Measurements from ENCODE around the gene GSX2. TPM values are rescaled to one million over a fixed set of nuclear protein-coding genes. Genes with fewer than 3 reads are reported as not detected.
A peak's percentile ranks its signal among the peaks of the same experiment; 100 is the strongest.

The GSX2 gene
- total RNA-seq, 1 donor from 2014 or later, result not detected

DNA sequence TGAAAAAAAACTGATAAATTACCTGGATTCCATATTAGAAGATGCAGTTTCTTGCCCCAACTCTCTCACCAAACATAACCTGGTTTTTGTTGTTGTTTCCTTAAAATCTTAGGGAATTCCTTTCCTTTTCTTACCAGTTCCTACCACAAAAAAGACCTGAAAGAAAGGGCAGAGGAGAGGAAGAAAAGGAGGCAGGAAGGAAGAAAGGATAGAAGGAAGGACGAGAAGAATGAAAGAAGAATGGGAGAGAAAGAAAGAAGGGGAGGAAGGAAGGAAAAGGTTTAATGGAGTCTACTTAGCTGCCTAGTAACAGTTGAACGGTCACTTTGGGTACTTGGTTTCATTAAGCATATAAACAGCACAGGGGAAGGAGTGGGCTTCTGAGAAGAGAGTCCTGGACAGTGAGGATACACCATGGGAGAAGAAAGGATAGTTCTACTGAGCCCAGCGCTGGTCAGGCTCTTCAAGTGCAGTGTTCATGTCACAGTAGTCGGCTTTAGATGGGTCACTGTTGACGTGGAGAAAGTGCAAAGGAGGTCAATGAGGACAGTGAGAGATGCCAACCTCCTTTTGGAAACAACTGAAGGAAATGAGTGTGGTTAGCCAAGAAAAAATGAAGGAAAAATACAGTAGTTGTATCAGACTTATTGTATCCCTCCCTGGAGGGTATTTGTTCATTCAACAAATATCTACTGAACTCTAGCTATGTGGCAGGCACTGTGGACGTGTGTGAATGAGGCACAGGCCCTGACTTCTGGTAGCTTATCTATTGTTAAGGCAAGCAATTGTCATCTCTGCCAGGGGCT, 34.5 kb upstream of the GSX2 start:
- DNase-seq, result no peak
- Mint-ChIP-seq H3K27ac (ENCODE audit: unreplicated experiment) (peak overlapping the region; percentile 78), H3K27me3 (ENCODE audit: unreplicated experiment) (peaks cover 6% of the 10 kb centered on the region), H3K4me1 (ENCODE audit: low read depth, unreplicated experiment) (peaks cover 5% of the 10 kb centered on the region), H3K9me3 (ENCODE audit: unreplicated experiment) (peaks cover 9% of the 10 kb centered on the region), H3K36me3 (ENCODE audit: unreplicated experiment) (no peaks in the 10 kb centered on the region), H3K4me3 (ENCODE audit: unreplicated experiment) (peak overlapping the region; percentile 87)
- TF ChIP-seq CTCF (IDR thresholded peaks at IDR 0.05; ENCODE audit: partially characterized antibody, unreplicated experiment), result no peak

GRCh38 chr4:54066088-54066415, 33.9 kb upstream of the GSX2 start:
- Mint-ChIP-seq H3K27ac (ENCODE audit: unreplicated experiment) (no peak overlapping the region), H3K36me3 (ENCODE audit: unreplicated experiment) (no peaks in the 10 kb centered on the region), H3K4me3 (ENCODE audit: unreplicated experiment) (no peak overlapping the region), H3K27me3 (ENCODE audit: unreplicated experiment) (peaks cover 6% of the 10 kb centered on the region), H3K9me3 (ENCODE audit: unreplicated experiment) (peaks cover 9% of the 10 kb centered on the region), H3K4me1 (ENCODE audit: low read depth, unreplicated experiment) (peaks cover 5% of the 10 kb centered on the region)
- no peak for TF ChIP-seq CTCF (IDR thresholded peaks at IDR 0.05; ENCODE audit: partially characterized antibody, unreplicated experiment)
- no peak for DNase-seq

- DNase-seq, result no peak
- no peak overlapping the region for H3K4me3 Mint-ChIP-seq (ENCODE audit: unreplicated experiment)
- H3K27ac Mint-ChIP-seq (ENCODE audit: unreplicated experiment), result no peak overlapping the region
- peaks cover 9% of the 10 kb centered on the region for H3K9me3 Mint-ChIP-seq (ENCODE audit: unreplicated experiment)
- H3K4me1 Mint-ChIP-seq (ENCODE audit: low read depth, unreplicated experiment), result peaks cover 5% of the 10 kb centered on the region
- no peak for TF ChIP-seq CTCF (IDR thresholded peaks at IDR 0.05; ENCODE audit: partially characterized antibody, unreplicated experiment)
- no peaks in the 10 kb centered on the region for H3K36me3 Mint-ChIP-seq (ENCODE audit: unreplicated experiment)
- H3K27me3 Mint-ChIP-seq (ENCODE audit: unreplicated experiment), result peaks cover 6% of the 10 kb centered on the region
Observed at GRCh38 chr4:54066718-54067129, 33.2 kb upstream of the GSX2 start.

DNA sequence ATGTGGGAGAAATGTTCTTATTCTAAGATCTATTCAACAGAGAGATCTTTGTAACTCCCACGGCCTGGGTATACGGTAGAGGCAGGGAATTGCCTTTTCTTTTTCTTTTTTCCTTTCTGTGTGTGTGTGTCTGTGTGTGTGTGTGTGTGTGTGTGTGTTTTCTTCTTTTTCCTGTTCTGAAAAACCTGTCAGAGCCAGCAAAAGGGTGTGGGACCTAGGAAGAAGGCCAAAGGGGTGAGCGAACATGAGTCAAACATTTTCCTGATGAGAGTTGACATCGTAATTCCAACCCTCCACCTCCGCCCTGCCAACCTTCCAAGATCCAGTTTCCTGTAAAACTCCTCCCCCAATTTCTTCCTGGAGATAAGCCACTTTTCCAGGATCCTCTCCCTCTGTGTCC, 32.8 kb upstream of the GSX2 start:
- H3K27me3 Mint-ChIP-seq (ENCODE audit: unreplicated experiment), result peaks cover 6% of the 10 kb centered on the region
- peaks cover 9% of the 10 kb centered on the region for H3K9me3 Mint-ChIP-seq (ENCODE audit: unreplicated experiment)
- DNase-seq, result no peak
- H3K27ac Mint-ChIP-seq (ENCODE audit: unreplicated experiment), result no peak overlapping the region
- H3K4me1 Mint-ChIP-seq (ENCODE audit: low read depth, unreplicated experiment), result peaks cover 5% of the 10 kb centered on the region
- TF ChIP-seq CTCF (IDR thresholded peaks at IDR 0.05; ENCODE audit: partially characterized antibody, unreplicated experiment), result no peak
- H3K36me3 Mint-ChIP-seq (ENCODE audit: unreplicated experiment), result no peaks in the 10 kb centered on the region
- H3K4me3 Mint-ChIP-seq (ENCODE audit: unreplicated experiment), result no peak overlapping the region

DNA sequence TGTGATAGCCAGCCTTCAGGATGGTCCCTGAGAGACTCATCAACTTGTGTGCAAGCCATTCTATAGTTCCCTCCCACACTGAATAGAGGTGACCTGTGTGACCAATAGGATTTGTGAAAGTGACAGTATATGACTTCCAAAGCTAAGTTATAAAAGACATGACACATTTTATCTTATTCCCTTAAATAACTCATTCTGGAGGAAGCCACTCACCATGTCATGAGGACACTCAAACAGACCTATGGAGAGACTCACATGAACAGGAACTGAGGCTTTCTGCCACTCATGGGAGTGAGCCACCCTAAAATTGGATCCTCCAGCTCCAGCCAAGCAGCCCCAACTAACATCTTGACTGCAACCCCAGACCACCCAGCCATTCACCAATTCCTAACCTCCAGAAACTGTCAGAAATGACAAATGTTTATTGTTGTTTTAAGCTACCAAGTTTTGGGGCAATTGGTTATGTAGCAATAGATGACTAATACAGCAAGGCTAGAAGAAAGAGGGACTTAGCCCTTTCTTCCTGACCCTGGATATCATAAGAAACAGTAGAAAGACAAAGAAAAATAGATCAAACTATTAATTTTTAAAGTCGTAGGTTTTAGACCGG, 26.6 kb upstream of the GSX2 start:
- Mint-ChIP-seq H3K4me3 (ENCODE audit: unreplicated experiment) (no peak overlapping the region), H3K36me3 (ENCODE audit: unreplicated experiment) (no peaks in the 10 kb centered on the region)
- no peak for DNase-seq

More for the DNA sequence above, 26.6 kb upstream of the GSX2 start:
- no peak for TF ChIP-seq CTCF (IDR thresholded peaks at IDR 0.05; ENCODE audit: partially characterized antibody, unreplicated experiment)
- Mint-ChIP-seq H3K27ac (ENCODE audit: unreplicated experiment) (no peak overlapping the region), H3K4me1 (ENCODE audit: low read depth, unreplicated experiment) (no peaks in the 10 kb centered on the region), H3K9me3 (ENCODE audit: unreplicated experiment) (peaks cover 3% of the 10 kb centered on the region), H3K27me3 (ENCODE audit: unreplicated experiment) (no peaks in the 10 kb centered on the region)

All from glutamatergic neuron (in vitro differentiated cells).